ENCODE data around the gene STK10. TPM values are rescaled to one million over a fixed set of nuclear protein-coding genes. Genes with fewer than 3 reads are reported as not detected.

The STK10 gene
- total RNA-seq, 1 experiment from 2014 or later: 22.9 TPM

GRCh38 chr5:172064766-172065165, 123.3 kb downstream of the STK10 start:
- peaks cover 0 to 6% of the 10 kb centered on the region in 2 experiments; a peak in 2 of 4 replicates for H3K36me3 ChIP-seq (ENCODE audit: control insufficient read depth in 1 of 2, insufficient read depth in 2 of 2, low read length in 2 of 2)
- RAD21 ChIA-PET (ENCODE audit: low non-redundant PET in 1 of 2, low total read pairs in 2 of 2, uncharacterized antibody in 2 of 2, unreplicated experiment in 2 of 2): no interaction called here
- no peak for DNase-seq (ENCODE audit: low read depth, low spot score)
- H3K27me3 ChIP-seq (ENCODE audit: insufficient read depth, low read length): no peaks in the 10 kb centered on the region
- H3K9me3 ChIP-seq (ENCODE audit: control insufficient read depth in 1 of 2, insufficient read depth in 1 of 2, low read depth in 1 of 2, low read length in 2 of 2): no peaks in the 10 kb centered on the region
- no peak for ATAC-seq
- BruUV-seq (replicated peaks): no TSS peak
- POLR2A ChIA-PET: no interaction called here
- no peak overlapping the region for H3K4me2 ChIP-seq (ENCODE audit: low read length)
- H3K4me1 ChIP-seq (ENCODE audit: control insufficient read depth in 1 of 2, insufficient read depth in 2 of 2, low read length in 2 of 2): no peaks in the 10 kb centered on the region
- intact Hi-C loops (cut with micrococcal nuclease): no loop called here
- no peak overlapping the region for H3K4me3 ChIP-seq (replicated peaks in 1 of 2; ENCODE audit: low read depth in 1 of 2, low read length in 2 of 2)
- no peaks in the 10 kb centered on the region for H4K20me1 ChIP-seq (ENCODE audit: insufficient read depth)
- CTCF ChIA-PET: interaction anchor here (0.7 kb wide), 1 partner anchor 1716 kb away, joined by 3 read pairs; no protein-coding TSS in a partner anchor
- no peaks in the 10 kb centered on the region for H3K9me2 ChIP-seq (ENCODE audit: insufficient read depth)
- H3K9ac ChIP-seq (ENCODE audit: low read length): no peak overlapping the region
- H2AFZ ChIP-seq (ENCODE audit: low read depth, low read length, poor library complexity, severe bottlenecking): no peak overlapping the region
- TF ChIP-seq REST (IDR thresholded peaks at IDR 0.05; ENCODE audit: low read depth) (no peak), JUND (IDR thresholded peaks at IDR 0.05) (no peak), TCF7L2 (IDR thresholded peaks at IDR 0.05; ENCODE audit: borderline replicate concordance, extremely low read depth, insufficient read depth, insufficient read length) (no peak), YY1 (IDR thresholded peaks at IDR 0.05; ENCODE audit: extremely low read depth, insufficient replicate concordance, low read depth, low read length) (no peak), EZH2 (IDR thresholded peaks at IDR 0.05) (no peak), POLR2AphosphoS5 (IDR thresholded peaks at IDR 0.05; ENCODE audit: low read depth, low read length) (no peak), SP1 (IDR thresholded peaks at IDR 0.05; ENCODE audit: low read depth) (no peak), MAX (IDR thresholded peaks at IDR 0.05) (no peak), RAD21 (IDR thresholded peaks at IDR 0.05; ENCODE audit: low read depth) (no peak)
- H3K27ac ChIP-seq (ENCODE audit: low read depth, low read length): no peak overlapping the region
- H3K79me2 ChIP-seq (ENCODE audit: insufficient read depth, low read length): no peaks in the 10 kb centered on the region
